Measurements from ENCODE around the gene HBB.

DNA sequence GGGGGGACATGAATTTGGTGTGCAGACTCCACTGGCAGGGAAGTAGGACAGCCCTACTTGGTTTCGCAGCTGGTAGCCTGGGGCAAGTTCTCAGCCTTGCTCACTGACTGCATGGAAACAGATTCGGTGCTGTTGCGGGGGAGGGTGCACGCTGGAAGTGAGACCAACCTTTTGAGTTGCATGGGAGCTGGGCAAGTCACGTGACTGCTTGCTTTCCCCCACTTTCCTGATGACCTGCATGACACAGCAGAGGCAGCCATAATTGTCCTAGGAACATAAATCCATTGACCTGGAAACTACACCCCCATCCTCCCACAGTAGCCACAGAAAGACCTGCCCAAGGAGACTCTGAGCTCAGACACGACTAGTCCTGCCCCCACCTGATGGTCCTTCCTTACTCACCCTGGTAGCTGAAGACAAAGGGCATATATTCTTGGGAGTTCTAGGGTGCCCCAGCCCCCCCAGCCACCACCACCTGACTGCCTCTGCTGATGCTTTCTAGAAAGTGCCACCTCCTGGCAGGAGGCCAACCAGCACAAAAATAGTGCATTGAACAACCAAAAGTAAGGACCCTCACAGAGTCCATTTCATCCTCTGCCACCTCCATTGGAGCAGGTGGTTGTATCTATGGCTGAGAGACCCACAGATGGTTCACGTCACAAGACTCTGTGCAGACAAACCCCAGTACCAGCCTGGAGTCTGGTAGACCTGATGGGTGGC, 31.8 kb upstream of the HBB start:
- TF ChIP-seq EZH2 (IDR thresholded peaks at IDR 0.05; ENCODE audit: borderline replicate concordance, low read depth, low read length, severe bottlenecking), result no peak
- TF ChIP-seq, protein P1, sequence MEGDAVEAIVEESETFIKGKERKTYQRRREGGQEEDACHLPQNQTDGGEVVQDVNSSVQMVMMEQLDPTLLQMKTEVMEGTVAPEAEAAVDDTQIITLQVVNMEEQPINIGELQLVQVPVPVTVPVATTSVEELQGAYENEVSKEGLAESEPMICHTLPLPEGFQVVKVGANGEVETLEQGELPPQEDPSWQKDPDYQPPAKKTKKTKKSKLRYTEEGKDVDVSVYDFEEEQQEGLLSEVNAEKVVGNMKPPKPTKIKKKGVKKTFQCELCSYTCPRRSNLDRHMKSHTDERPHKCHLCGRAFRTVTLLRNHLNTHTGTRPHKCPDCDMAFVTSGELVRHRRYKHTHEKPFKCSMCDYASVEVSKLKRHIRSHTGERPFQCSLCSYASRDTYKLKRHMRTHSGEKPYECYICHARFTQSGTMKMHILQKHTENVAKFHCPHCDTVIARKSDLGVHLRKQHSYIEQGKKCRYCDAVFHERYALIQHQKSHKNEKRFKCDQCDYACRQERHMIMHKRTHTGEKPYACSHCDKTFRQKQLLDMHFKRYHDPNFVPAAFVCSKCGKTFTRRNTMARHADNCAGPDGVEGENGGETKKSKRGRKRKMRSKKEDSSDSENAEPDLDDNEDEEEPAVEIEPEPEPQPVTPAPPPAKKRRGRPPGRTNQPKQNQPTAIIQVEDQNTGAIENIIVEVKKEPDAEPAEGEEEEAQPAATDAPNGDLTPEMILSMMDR (IDR thresholded peaks at IDR 0.05; ENCODE audit: borderline replicate concordance, extremely low read depth, low read length, poor library complexity, severe bottlenecking), result no peak

Measured in DND-41 (cell line).